Measurements from ENCODE around the gene RYR1.

RYR1 gene

DNA sequence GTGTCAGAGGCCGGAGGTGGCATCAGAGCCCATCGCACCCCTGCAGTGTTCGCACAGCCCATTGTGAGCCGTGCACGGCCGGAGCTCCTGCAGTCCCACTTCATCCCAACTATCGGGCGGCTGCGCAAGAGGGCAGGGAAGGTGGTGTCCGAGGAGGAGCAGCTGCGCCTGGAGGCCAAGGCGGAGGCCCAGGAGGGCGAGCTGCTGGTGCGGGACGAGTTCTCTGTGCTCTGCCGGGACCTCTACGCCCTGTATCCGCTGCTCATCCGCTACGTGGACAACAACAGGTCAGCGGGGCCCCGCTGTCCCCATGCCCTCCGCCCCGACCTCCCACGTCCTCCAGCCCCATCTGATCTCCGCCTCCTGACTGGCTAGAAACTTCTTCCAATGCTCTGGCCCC lies 85.7 kb downstream of the RYR1 start:
- DNase-seq, result no peak

DNA sequence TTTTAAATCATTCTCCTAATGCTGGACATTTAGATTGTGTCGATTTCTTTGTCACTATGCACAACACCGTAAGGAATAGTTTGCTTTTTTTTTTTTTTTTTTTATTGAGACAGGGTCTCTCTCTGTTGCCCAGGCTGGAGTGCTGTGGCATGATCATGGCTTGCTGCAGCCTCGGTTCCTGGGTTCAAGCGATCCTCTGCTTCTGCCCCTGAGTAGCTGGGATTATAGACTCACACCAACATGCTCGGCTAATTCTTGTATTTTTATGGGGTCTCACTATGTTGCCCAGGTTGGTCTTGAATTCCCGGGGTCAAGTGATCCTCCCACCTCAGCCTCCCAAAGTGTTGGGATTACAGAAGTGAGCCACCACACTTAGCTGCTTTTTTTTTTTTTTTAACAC lies 86.5 kb downstream of the RYR1 start:
- no peak for DNase-seq

DNA sequence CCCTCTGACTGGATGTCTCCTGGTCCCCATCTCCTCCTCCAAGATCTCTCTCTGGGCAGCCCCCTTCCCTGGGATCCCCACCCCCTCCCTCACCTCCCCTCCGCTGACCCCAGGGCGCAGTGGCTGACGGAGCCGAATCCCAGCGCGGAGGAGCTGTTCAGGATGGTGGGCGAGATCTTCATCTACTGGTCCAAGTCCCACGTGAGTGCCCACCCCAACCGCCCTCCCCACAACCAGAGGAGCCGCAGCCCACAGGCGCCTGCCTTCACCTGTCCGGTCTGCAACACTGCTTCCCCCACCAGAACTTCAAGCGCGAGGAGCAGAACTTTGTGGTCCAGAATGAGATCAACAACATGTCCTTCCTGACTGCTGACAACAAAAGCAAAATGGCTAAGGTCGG lies 89.4 kb downstream of the RYR1 start:
- no peak for DNase-seq

DNA sequence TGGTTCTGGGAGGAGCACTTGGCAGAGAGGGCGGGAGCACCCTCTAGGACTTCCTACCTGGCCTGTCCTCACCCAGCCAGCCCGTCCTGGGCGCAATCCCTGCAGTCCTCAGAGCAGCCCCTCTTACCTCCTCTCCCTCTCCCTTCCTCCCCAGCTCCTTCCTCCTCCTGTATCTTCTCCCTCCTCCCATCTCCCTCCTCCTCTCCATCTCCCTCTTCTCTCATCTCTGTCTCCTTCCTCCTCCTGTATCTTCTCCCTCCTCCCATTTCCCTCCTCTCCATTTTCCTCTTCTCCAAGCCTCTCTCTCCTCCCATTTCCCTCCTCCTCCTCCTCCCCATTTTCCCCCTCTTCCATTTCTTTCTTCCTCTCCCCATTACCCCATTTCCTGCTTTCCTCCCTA lies 89.8 kb downstream of the RYR1 start:
- DNase-seq, result no peak

DNA sequence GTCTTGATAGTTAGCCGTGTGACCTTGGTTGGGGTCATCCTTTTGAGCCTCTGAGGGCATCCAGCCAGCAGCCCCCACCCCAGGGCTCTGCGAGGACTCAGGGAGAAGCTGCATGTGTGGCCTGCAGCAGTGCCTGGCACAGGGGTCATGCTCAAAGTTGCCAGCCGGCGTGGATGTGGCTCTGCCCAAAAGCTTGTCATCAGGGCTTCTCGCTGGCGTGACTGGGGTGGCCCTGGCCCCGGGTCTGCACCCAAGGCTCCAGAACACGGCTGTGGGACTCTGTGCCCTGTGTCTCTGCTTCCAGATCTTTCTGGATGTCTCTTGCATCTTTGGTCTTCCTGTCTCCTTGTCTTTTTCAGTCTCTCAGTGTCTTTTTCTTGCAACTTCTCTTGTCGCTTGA lies 90.9 kb downstream of the RYR1 start:
- no peak for DNase-seq

DNA sequence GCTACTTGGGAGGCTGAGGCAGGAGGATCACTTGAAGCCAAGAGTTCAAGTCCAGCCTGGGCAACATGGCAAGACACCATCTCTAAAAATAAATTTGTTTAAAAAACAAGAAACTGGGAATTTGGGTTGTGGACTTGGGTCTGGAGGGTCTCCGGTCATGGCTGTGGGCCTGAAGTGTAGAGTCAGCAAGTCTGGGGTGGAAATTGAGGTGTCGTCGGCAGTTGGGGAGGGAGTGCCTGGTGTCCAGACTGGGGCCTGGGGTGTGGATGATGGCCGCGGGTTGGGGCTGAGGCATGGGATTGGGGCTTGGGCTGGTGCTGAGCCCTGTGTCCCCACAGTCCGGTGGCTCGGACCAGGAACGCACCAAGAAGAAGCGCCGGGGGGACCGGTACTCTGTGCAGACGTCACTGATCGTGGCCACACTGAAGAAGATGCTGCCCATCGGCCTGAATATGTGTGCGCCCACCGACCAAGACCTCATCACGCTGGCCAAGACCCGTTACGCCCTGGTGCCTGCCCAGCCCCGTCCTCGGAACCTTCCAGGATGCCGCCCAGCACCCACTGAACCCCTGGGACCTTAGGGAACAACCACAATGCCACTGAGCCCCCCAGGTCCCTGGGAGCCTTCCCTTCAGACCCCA lies 91.6 kb downstream of the RYR1 start:
- DNase-seq, result no peak

DNA sequence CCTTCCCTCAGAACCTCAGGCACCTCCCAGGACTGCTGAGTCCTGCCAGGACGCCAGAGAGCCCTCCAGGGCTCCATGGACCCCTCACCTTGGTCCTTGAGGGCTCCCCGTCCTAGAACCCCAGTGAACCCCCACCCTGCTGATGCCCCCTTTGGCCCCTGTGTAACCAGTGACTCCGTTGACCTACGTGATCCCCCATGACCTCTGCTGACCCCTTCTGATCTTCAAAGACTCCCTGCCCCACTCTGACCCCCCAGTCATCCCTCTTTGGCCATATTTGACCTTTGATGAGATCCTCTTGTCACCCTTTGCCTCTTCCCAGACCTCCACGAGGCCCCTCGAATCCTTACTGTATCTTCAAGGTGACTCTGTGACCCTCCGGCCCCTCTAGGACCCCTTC lies 92.9 kb downstream of the RYR1 start:
- no peak for DNase-seq

DNA sequence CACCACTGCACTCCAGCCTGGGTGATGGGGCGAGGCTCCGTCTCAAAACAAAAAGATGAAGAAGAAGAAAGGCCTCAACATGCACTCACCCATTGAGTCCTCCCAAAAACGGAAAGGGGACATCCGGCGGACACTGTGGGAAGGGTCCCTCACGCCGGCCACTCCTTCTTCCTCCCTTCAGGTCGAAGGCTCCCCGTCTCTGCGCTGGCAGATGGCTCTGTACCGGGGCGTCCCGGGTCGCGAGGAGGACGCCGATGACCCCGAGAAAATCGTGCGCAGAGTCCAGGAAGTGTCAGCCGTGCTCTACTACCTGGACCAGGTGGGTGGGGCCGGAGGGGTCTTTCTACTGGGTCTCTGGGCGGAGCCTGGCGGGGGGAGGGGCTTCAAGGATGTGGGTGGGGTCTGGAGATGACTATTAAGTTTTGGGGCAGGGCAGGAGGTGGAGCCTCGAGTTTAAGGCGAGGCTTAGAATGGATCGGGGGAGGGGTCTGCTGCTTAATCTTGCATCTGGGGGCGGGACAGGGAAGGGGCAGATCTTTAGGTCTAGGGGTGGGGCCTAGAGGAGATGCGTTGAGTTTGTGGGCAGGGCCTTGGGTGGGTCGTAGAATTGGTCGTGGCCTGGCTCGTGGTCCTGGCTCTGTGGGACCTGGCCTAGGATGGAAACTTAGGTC lies 94.1 kb downstream of the RYR1 start:
- DNase-seq, result no peak

DNA sequence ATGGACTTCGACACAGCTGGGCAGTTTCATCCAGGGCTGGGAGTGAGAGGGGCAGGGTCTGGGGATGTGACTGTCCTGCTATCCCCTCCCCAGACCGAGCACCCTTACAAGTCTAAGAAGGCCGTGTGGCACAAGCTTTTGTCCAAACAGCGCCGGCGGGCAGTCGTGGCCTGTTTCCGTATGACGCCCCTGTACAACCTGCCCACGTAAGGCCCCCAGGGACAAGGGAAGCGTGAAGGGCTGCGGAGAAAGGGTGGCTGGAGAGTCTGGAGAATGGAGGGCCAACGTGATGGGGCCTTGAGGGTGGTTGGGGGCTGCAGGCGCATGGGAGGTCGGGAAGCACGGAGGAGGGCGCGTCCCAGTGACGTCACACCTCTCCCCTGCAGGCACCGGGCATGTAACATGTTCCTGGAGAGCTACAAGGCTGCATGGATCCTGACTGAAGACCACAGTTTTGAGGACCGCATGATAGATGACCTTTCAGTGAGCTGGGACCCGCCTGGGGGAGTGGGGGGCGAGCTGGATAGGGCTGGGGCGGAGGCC lies 94.8 kb downstream of the RYR1 start:
- no peak for DNase-seq

DNA sequence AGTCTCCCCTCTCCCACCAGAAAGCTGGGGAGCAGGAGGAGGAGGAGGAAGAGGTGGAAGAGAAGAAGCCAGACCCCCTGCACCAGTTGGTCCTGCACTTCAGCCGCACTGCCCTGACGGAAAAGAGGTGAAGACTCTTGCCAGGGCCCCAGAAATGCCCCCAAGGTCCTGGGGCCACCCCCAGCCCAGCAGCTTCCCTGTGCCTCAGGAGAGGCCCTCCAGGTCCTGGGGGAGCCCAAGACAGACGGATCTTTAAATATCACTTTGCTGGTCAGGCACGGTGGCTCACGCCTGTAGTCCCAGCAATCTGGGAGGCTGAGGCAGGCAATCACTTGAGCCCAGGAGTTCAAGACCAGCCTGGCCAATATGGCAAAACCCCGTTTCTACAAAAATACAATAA lies 95.4 kb downstream of the RYR1 start:
- DNase-seq, result no peak

DNA sequence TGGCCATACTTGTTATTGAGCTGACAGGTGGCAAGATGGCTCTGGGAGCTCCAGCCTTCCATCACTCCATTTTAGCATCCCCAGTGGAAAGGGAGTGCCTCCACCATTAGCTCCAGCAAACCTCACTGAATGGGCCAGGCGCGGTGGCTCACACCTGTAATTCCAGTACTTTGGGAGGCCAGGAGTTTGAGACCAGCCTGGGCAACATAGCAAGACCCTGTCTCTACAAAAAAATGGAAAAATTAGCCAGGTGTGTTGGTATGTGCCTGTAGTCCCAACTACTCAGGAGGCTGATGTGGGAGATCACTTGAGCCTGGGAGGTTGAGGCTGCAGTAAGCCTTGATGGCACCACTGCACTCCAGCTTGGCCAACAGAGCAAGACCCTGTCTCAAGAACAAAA lies 98.0 kb downstream of the RYR1 start:
- no peak for DNase-seq

DNA sequence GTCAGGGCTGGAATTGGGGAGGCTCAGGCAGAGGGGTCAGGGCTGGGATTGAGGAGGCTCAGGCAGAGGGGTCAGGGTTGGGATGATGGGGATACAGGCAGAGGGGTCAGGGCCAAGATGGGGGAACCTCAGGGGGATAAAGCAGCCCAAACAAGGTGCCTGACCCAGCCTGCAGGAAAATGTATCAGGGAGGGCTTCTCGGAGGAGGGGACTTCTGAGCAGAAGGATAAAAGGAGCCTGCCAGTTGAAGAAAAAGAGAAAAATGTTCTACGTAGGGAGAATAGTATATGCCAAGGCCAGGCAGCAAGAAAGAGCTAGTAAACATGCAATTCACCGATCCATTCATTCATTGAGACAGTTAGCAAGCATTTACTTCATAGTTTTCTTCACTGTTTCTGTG lies 99.4 kb downstream of the RYR1 start:
- no peak for DNase-seq

DNA sequence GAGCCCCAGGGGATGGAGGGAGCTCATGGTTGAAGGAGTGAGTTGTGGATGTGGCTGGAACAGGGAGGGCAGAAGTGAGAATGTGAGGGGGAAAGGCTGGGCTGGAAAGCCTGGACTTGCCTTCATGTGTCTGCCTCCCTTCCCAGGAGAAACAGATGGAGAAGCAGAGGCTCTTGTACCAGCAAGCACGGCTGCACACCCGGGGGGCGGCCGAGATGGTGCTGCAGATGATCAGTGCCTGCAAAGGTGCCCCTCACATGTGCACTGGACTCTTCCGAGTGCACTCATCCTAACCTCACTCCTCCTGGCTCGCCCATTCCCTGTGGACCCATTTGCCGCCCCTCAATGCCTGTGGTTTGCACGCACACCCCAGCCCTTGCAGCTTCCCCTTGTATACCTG lies 101.1 kb downstream of the RYR1 start:
- DNase-seq, result no peak

DNA sequence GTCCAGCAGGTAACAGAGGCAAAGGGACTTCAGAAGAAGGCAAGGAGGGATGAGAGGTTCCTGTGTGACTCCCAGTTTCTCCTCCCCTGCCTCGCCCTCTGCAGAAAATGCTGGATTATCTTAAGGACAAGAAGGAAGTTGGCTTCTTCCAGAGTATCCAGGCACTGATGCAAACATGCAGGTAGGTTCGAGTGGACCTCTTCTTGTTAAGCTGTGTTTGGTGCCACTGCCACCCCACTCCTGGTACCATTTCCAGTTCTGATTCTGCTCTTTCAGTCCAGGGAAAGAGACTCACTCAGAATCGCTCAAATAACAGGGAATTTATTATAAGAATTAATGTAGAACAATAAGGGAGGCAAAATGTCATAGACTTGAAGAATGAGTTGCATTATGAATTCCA lies 101.7 kb downstream of the RYR1 start:
- DNase-seq, result no peak

DNA sequence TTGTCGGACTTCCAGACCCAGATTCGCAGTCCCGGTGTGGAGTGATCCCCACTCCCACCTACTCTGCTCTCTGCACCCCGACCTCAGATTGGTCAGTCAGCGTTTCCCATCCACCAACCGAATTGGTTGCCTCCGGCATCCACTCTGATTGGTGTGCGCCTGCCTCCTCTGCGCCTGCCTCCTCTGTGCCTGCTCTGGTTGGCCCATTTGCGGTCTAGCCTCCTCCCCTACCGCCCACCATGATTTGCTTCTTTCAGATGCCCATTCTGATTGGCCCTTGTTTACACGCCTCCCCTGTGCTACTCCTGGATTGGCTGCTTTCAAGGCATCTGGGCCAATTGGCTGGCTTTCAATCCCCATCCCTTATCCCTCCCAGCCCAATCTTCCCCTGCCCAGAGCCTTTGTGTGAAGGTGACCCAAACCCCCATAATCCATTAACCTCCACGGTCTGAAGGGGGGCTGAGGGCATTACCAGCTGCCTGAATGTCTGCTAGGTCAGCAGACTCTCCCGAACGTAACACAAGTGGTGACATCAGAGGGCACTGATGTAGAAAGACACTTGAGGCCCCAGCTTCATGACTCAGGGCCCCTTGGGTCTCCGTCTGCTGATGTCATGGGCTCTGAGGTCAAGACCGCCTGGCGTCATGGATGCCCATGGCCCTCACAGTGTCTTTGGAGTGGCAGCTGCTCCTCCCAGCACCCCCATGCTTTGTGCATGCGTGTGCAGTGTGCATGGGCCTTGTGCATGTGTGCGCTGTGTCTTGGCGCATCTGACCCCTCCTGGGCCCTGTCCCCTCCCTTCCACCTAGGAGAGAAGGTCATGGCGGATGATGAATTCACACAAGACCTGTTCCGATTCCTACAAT lies 103.8 kb downstream of the RYR1 start:
- DNase-seq, result no peak

DNA sequence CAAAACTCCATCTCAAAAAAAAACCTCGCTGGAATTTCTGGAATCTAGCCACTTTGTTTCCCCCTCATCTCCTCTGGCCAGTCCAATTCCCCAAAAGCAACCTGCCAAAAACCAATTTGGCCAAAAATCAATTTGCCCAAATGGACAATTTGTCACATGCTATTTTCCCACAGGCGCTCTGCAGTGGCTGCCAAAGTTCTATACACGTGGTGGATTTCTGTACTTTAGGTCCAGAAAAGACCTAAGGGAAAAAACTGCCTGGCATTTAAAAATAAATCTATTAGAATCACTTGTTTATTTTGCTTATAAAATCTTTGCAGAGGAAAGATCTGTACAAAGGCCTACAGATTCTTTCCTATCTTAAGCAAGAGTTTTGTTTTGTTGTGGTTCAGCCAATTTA lies 104.9 kb downstream of the RYR1 start:
- DNase-seq, result no peak

DNA sequence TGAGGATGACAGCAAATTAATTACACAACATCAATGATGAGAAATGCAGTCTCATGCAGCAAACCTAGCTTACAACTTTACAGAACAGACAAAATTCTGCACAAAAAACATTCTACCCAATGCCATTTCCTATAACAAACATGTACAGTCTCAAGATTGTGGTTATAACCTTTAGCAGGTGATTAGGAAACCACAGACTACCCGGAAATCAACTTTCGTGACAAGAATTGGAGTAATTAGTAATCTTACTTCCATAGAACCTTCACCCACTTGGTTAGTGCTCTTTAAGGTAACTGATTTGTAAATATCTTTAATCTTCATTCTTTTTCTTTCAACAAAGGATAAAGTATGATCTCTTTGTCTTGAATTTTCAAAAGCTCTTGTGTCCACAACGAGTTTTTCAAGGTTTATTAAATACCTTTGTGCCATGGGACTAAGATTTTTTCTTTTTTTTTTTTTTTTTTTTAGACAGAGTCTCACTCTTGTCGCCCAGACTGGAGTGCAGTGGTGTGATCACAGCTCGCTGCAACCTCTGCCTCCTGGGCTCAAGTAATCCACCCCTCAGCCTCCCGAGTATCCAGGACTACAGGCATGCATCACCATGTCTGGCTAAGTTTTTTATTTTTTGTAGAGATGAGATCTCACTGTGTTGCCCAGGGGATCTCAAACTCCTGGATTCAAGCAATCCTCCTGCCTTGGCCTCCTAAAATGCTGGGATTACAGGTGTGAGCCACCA lies 105.5 kb downstream of the RYR1 start:
- no peak for DNase-seq

DNA sequence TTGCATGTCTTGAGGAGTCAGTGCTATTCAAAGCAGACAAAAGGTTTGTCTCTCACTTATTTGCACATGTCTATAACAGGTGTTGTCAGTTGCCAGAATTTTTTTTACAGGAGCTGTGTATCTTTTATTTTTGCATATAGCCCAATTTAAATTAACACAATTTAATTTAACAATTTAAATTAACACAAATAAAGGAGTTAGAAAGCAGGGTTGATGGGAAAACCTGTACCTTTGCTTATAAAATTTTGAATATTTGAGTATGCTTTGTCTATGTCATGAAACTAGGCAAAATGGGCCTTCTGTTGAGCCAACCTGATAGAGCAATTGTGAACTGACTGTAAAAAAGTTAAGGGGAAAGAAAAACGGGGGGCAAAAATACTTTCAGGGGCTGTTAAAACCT lies 106.3 kb downstream of the RYR1 start:
- DNase-seq, result no peak

DNA sequence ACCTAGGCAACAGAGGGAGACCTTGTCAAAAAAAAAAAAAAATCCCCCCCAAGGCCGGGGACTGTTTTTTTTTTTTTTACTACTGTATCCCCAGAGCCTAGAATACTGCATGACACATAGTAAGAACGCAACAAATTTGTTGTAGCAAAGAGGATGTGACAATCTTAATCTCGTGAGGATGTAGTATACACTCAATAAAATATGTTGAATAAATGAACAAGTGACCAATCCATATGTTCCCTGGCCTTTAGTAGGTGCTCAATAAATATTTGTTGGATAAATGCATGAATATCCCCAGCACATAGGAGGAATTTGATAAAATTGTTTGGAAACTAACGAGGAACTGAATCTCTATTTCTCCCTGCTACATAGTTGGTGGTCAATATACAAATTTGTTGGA lies 108.5 kb downstream of the RYR1 start:
- DNase-seq, result no peak

DNA sequence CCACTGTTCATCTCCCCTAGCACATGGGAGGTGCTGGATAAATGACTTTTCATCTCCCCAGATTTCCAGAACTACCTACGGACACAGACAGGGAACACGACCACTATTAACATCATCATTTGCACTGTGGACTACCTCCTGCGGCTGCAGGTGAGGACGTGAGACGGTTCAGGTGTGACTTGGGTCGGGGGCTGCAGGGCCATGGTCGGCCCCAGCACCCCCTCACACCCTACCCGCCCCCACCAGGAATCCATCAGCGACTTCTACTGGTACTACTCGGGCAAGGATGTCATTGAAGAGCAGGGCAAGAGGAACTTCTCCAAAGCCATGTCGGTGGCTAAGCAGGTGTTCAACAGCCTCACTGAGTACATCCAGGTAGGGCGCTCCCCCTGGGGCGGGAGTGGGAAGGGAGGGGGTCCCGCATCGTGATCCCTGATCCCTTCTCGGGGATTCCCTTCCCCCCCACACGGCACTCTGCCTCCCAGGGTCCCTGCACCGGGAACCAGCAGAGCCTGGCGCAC lies 109.9 kb downstream of the RYR1 start:
- DNase-seq, result no peak

DNA sequence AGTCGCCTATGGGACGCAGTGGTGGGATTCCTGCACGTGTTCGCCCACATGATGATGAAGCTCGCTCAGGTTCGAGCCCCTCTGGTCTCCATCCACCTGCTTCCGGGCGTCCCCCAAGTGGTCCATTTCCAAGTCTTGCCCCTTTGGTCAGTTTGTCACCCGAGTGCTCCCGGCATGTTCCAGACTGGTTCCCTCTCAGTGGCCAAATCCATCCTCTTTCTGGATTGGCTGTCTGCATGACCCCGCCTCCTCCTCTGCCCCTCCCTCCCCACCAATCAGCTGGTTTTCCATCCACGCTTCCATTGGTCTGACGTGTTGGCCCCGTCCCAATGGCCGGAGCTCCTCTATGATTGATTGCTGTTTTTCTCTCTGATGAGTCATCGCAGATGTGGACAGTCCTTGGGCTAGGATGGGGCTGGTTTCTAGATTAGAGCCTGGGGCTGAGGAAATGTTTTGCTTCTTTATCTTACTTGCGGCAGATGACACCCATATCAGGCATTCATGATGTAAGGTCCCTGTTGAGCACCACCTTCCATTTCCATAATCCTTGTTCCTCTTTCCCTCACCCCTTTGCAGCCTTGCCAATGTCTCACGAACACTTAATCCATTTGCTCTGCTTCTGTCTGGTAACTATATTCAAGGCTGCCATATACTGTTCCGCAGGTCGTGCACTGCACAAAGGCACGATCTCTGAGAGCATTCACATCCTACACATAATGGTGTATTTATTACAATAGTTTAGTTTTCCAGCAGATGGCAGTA lies 110.5 kb downstream of the RYR1 start:
- no peak for DNase-seq

All from activated CD8-positive, alpha-beta memory T cell treated with anti-CD3 and anti-CD28 coated beads, Interleukin-2, amount 50 U/mL, for 4 hours (primary cell).